H1 (cell line): Measurements from ENCODE around the gene DENND2C. TPM values are rescaled to one million over a fixed set of nuclear protein-coding genes. Genes with fewer than 3 reads are reported as not detected.

Experiments
- CTCF ChIA-PET: fragments of 300-600 bp; sonication (Branson Sonifier 250); formaldehyde crosslinking; loops from one replicate; lab custom pipeline; 2021; ENCODE audit not compliant: partially characterized antibody; lab: Charles Lee
- POLR2A ChIA-PET: fragments of 300-600 bp; sonication (Branson Sonifier 250); formaldehyde crosslinking; loops from one replicate; lab custom pipeline; 2021; ENCODE audit warnings: inconsistent platforms; ENCODE audit not compliant: partially characterized antibody; lab: Charles Lee
- DNase-seq, 2 experiments: peaks; one replicate each; pipeline versions ENCODE4 v3.0.0 to v3.0.0-alpha.2; 2010 to 2022; ENCODE audit warnings: low spot score in 2 of 2, low read depth in 1 of 2, mixed read lengths in 1 of 2
- FAIRE-seq: peaks from 2 replicates; lab custom pipeline; 2011; peaks lifted over from hg19 to GRCh38; lab: Jason Lieb, UNC
- H2AFZ ChIP-seq: 2 replicates; pipeline ENCODE4 v1.8.1; 2012; ENCODE audit warnings: low read length, inconsistent platforms
- H2AK5ac ChIP-seq: 2 replicates; pipeline ENCODE4 v1.6.1; 2013; ENCODE audit warnings: low read depth, low read length
- H2BK120ac ChIP-seq: replicated peaks from 2 replicates; pipeline ENCODE3; 2013; ENCODE audit warnings: low read depth, low read length, inconsistent platforms
- H2BK12ac ChIP-seq: 2 replicates; pipeline ENCODE4 v1.6.1; 2013; ENCODE audit warnings: low read depth, low read length
- H2BK15ac ChIP-seq: 2 replicates; pipeline ENCODE4 v1.6.1; 2013; ENCODE audit warnings: low read length
- H2BK20ac ChIP-seq: 2 replicates; pipeline ENCODE4 v1.6.1; 2013; ENCODE audit warnings: low read length
- H2BK5ac ChIP-seq: 2 replicates; pipeline ENCODE4 v1.6.1; 2013; ENCODE audit warnings: low read depth, low read length
- H3K14ac ChIP-seq: 2 replicates; pipeline ENCODE4 v1.6.1; 2013; ENCODE audit warnings: inconsistent platforms; ENCODE audit not compliant: insufficient read length
- H3K18ac ChIP-seq: 2 replicates; pipeline ENCODE4 v1.6.1; 2013; ENCODE audit warnings: low read length; ENCODE audit errors: extremely low read depth
- H3K23ac ChIP-seq: 2 replicates; pipeline ENCODE4 v1.6.1; 2013; ENCODE audit warnings: inconsistent platforms; ENCODE audit not compliant: insufficient read length
- H3K23me2 ChIP-seq: 2 replicates; pipeline ENCODE4 v1.6.1; 2013; ENCODE audit warnings: low read depth, low read length
- H3K27ac ChIP-seq: 2 replicates; pipeline ENCODE4 v1.6.1; 2011; ENCODE audit warnings: low read depth, low read length, inconsistent platforms
- H3K27me3 ChIP-seq, 4 experiments: replicated peaks in 1 of 4; 1 replicate in 1 of 4; 2 replicates in 3 of 4; pipeline versions ENCODE4 v1.6.1 to v1.8.1; 2011 to 2013; ENCODE audit warnings: low read length in 3 of 4, mild to moderate bottlenecking in 3 of 4, inconsistent platforms in 2 of 4, mixed read lengths in 2 of 4, moderate library complexity in 1 of 4; ENCODE audit not compliant: control insufficient read depth in 3 of 4, insufficient read depth in 3 of 4; ENCODE audit errors: extremely low read depth in 1 of 4
- H3K36me3 ChIP-seq, 4 experiments: 2 replicates each; pipeline versions ENCODE4 v1.6.1 to v1.8.1; 2011 to 2013; ENCODE audit warnings: mild to moderate bottlenecking in 4 of 4, low read length in 3 of 4, moderate library complexity in 2 of 4, control low read depth in 1 of 4, inconsistent platforms in 1 of 4; ENCODE audit not compliant: insufficient read depth in 4 of 4, control insufficient read depth in 2 of 4
- H3K4ac ChIP-seq: replicated peaks from 2 replicates; pipeline ENCODE3; 2013; ENCODE audit warnings: low read length, low read depth, mixed read lengths, inconsistent platforms; ENCODE audit not compliant: insufficient read length
- H3K4me1 ChIP-seq, 4 experiments: replicated peaks in 1 of 4; 1 replicate in 1 of 4; 2 replicates in 3 of 4; pipeline versions ENCODE4 v1.6.1 to v1.8.1; 2011 to 2013; ENCODE audit warnings: low read length in 3 of 4, inconsistent platforms in 2 of 4, mixed read lengths in 1 of 4; ENCODE audit not compliant: insufficient read depth in 4 of 4, control insufficient read depth in 3 of 4
- H3K4me2 ChIP-seq, 2 experiments: 2 replicates each; pipeline versions ENCODE4 v1.6.1 to v1.8.1; 2011 to 2013; ENCODE audit warnings: low read depth in 2 of 2, low read length in 2 of 2, control low read depth in 1 of 2, inconsistent platforms in 1 of 2, mild to moderate bottlenecking in 1 of 2; ENCODE audit not compliant: insufficient read depth in 1 of 2
- H3K4me3 ChIP-seq, 4 experiments: fragments of 200-600, 300-600 bp in 1 of 4; sonication (generic), shearing (Covaris generic), sonication (Bioruptor Twin) in 1 of 4; 2 replicates each; pipeline versions ENCODE4 v1.5.1 to v1.8.1; 2011 to 2016; ENCODE audit warnings: low read length in 4 of 4, low read depth in 3 of 4, control low read depth in 2 of 4, inconsistent platforms in 2 of 4, mild to moderate bottlenecking in 2 of 4, mixed read lengths in 1 of 4, moderate library complexity in 1 of 4; ENCODE audit not compliant: insufficient read depth in 2 of 4; ENCODE audit errors: extremely low read depth in 1 of 4
- H3K56ac ChIP-seq: replicated peaks from 2 replicates; pipeline ENCODE3; 2013; ENCODE audit warnings: low read depth, mild to moderate bottlenecking, mixed read lengths, low read length, inconsistent platforms; ENCODE audit not compliant: insufficient read length
- H3K79me1 ChIP-seq: 2 replicates; pipeline ENCODE4 v1.6.1; 2013; ENCODE audit warnings: low read depth, low read length, control low read depth
- H3K79me2 ChIP-seq, 2 experiments: 2 replicates each; pipeline versions ENCODE4 v1.6.1 to v1.8.1; 2012 to 2013; ENCODE audit warnings: low read length in 2 of 2, mild to moderate bottlenecking in 2 of 2, inconsistent platforms in 1 of 2; ENCODE audit not compliant: insufficient read depth in 2 of 2, control insufficient read depth in 1 of 2
- H3K9ac ChIP-seq, 4 experiments: replicated peaks in 1 of 4; 1 replicate in 1 of 4; 2 replicates in 3 of 4; pipeline versions ENCODE4 v1.6.1 to v1.8.1; 2011 to 2013; ENCODE audit warnings: low read depth in 3 of 4, low read length in 3 of 4, control low read depth in 2 of 4, mild to moderate bottlenecking in 2 of 4, moderate library complexity in 2 of 4, inconsistent platforms in 1 of 4; ENCODE audit errors: extremely low read depth in 1 of 4
- H3K9me3 ChIP-seq, 2 experiments: 2 replicates each; pipeline versions ENCODE4 v1.6.1 to v1.8.1; 2012 to 2013; ENCODE audit warnings: mild to moderate bottlenecking in 2 of 2, moderate library complexity in 2 of 2, control low read depth in 1 of 2, inconsistent platforms in 1 of 2, low read depth in 1 of 2, low read length in 1 of 2, mixed read lengths in 1 of 2; ENCODE audit not compliant: insufficient read depth in 2 of 2
- H4K20me1 ChIP-seq, 2 experiments: replicated peaks in 1 of 2; 2 replicates each; pipeline versions ENCODE3 to v1.8.1; 2011 to 2013; ENCODE audit warnings: inconsistent platforms in 2 of 2, low read length in 2 of 2, mild to moderate bottlenecking in 1 of 2; ENCODE audit not compliant: insufficient read depth in 2 of 2, control insufficient read depth in 1 of 2
- H4K5ac ChIP-seq: 2 replicates; pipeline ENCODE4 v1.6.1; 2013; ENCODE audit warnings: low read length, low read depth, mixed read lengths, inconsistent platforms; ENCODE audit not compliant: insufficient read length
- H4K8ac ChIP-seq: 2 replicates; pipeline ENCODE4 v1.8.0; 2013; ENCODE audit warnings: mild to moderate bottlenecking, moderate library complexity, low read length, inconsistent platforms; ENCODE audit not compliant: insufficient read depth; ENCODE audit errors: extremely low read depth
- H4K91ac ChIP-seq: replicated peaks from 2 replicates; pipeline ENCODE3; 2013; ENCODE audit warnings: low read length, mixed read lengths, inconsistent platforms; ENCODE audit not compliant: insufficient read length
- BACH1 ChIP-seq: IDR thresholded peaks from 2 replicates; pipeline ENCODE4 v1.6.1; 2012; ENCODE audit warnings: low read length, improper control_type of control experiment
- E2F6 ChIP-seq: IDR thresholded peaks from 2 replicates; pipeline ENCODE4 v1.6.1; 2012; ENCODE audit warnings: inconsistent platforms
- HDAC2 ChIP-seq, 2 experiments: fragments of 300-600 bp in 1 of 2; sonication (generic) in 1 of 2; IDR thresholded peaks; 2 replicates each; pipeline ENCODE4 v1.6.1; 2011 to 2012; ENCODE audit warnings: low read depth in 2 of 2, low read length in 2 of 2, mild to moderate bottlenecking in 2 of 2, moderate library complexity in 2 of 2, borderline replicate concordance in 1 of 2, inconsistent platforms in 1 of 2
- JUND ChIP-seq: IDR thresholded peaks from 2 replicates; pipeline ENCODE4 v1.6.1; 2011; ENCODE audit warnings: mild to moderate bottlenecking, improper control_type of control experiment, low read length
- KDM4A ChIP-seq: IDR thresholded peaks from one replicate; pipeline ENCODE4 v1.7.1; 2012; ENCODE audit warnings: low read depth, mild to moderate bottlenecking, moderate library complexity, low read length, inconsistent platforms; ENCODE audit not compliant: severe bottlenecking
- RAD21 ChIP-seq, 2 experiments: IDR thresholded peaks in 1 of 2; conservative IDR thresholded peaks in 1 of 2; 2 replicates each; pipeline ENCODE4 v1.6.1; 2011; ENCODE audit warnings: low read depth in 2 of 2, low read length in 2 of 2, improper control_type of control experiment in 1 of 2, inconsistent platforms in 1 of 2, mild to moderate bottlenecking in 1 of 2, moderate library complexity in 1 of 2
- RFX5 ChIP-seq: IDR thresholded peaks from 2 replicates; pipeline ENCODE4 v1.6.1; 2011; ENCODE audit warnings: low read depth, low read length, improper control_type of control experiment, borderline replicate concordance
- SAP30 ChIP-seq: fragments of 300-600 bp; sonication (generic); IDR thresholded peaks from 2 replicates; pipeline ENCODE4 v1.7.1; 2012; ENCODE audit warnings: low read length, moderate library complexity, mild to moderate bottlenecking, inconsistent platforms; ENCODE audit not compliant: insufficient read depth, insufficient replicate concordance
- SIN3A ChIP-seq, 2 experiments: IDR thresholded peaks in 1 of 2; conservative IDR thresholded peaks in 1 of 2; 2 replicates each; pipeline ENCODE4 v1.6.1; 2011 to 2012; ENCODE audit warnings: low read length in 2 of 2, improper control_type of control experiment in 1 of 2, low read depth in 1 of 2, mild to moderate bottlenecking in 1 of 2
- SIX5 ChIP-seq: IDR thresholded peaks from 2 replicates; pipeline ENCODE4 v1.6.1; 2011; ENCODE audit warnings: mild to moderate bottlenecking, low read depth, low read length
- SUZ12 ChIP-seq: fragments of 200-600 bp; sonication (generic); IDR thresholded peaks from 2 replicates; pipeline ENCODE4 v1.6.1; 2012; ENCODE audit warnings: mild to moderate bottlenecking, inconsistent platforms, low read length, moderate library complexity, mixed read lengths
- WGBS, 2 experiments: shearing (Covaris generic) in 1 of 2; methylation state at CpG; one replicate each; pipeline versions ENCODE4 v1.1.6 to v1.1.7; 2013 to 2015; ENCODE audit warnings: low lambda C conversion rate in 2 of 2, mixed read lengths in 2 of 2, inconsistent platforms in 1 of 2, low coverage in 1 of 2, missing lambda C conversion rate in 1 of 2; ENCODE audit not compliant: insufficient replicate concordance in 2 of 2, insufficient coverage in 1 of 2, insufficient read length in 1 of 2; ENCODE audit errors: extremely low coverage in 1 of 2, missing lambda C conversion rate in 1 of 2; 5-methylcytosine and 5-hydroxymethylcytosine counted together
- polyA plus RNA-seq, 7 experiments: library from polyadenylated mRNA; depleted of rRNA in 3 of 7; stranded (reverse) in 5 of 7; unstranded in 2 of 7; fragments of >200 nt in 5 of 7; fragments of 200-250 nt in 2 of 7; gene quantifications; 1 replicate in 5 of 7; 2 replicates in 1 of 7; 4 replicates in 1 of 7; pipeline versions ENCODE4 v1.2.1 to v1.2.3, GENCODE V29; 2011 to 2013; ENCODE audit warnings: missing spikeins in 2 of 7, mixed read lengths in 2 of 7
- total RNA-seq: library from RNA; stranded (reverse); fragmentation: NEBNext Ultra II Directional; extraction: Animal tissue kit (Norgen Biotek cat#: 25700); gene quantifications from 2 replicates; pipeline ENCODE4 v1.2.1, GENCODE V29; 2021

Gene DENND2C
- total and polyA plus RNA-seq, 2 of the 8 experiments (the other 6 are each of a cell fraction or from before 2014, with no cell fraction given), result 1.8 to 5.5 TPM

- WGBS, 2 experiments, result 79 to 100% methylated on average over 2 to 3 of the region's 3 CpGs
- no peaks in the 10 kb centered on the region for H4K20me1 ChIP-seq
These were observed 2.9 kb downstream of the DENND2C start for GRCh38 chr1:114666954-114667353.

More at GRCh38 chr1:114666954-114667353, 2.9 kb downstream of the DENND2C start:
- Histone ChIP-seq H3K4me2 (no peak overlapping the region), H3K27me3 (peaks cover 0 to 4% (median 2%) of the 10 kb centered on the region in 4 experiments; a peak in 2 of 7 replicates), H2AK5ac (no peak overlapping the region), H3K18ac (no peak overlapping the region), H3K14ac (no peak overlapping the region), H3K4me1 (peaks cover 0 to 4% (median 1%) of the 10 kb centered on the region in 4 experiments; a peak in 1 of 7 replicates), H2BK5ac (no peak overlapping the region), H3K9ac (no peak overlapping the region), H2BK20ac (no peak overlapping the region), H2BK15ac (no peak overlapping the region), H3K23me2 (peaks cover 10% of the 10 kb centered on the region), H3K4me3 (no peak overlapping the region), H3K4ac (no peak overlapping the region), H3K79me2 (no peaks in the 10 kb centered on the region), H2BK12ac (no peak overlapping the region), H3K36me3 (no peaks in the 10 kb centered on the region), H4K91ac (no peak overlapping the region), H4K8ac (no peak overlapping the region), H3K79me1 (no peaks in the 10 kb centered on the region), H4K5ac (no peak overlapping the region), H3K23ac (no peak overlapping the region), H2AFZ (no peak overlapping the region), H3K56ac (no peak overlapping the region), H3K27ac (no peak overlapping the region), H2BK120ac (no peak overlapping the region), H3K9me3 (no peaks in the 10 kb centered on the region)
- FAIRE-seq (no peak), DNase-seq (no peak)
- POLR2A ChIA-PET, result interaction anchor here (1.2 kb wide), 1 partner anchor 49 kb away, joined by 3 read pairs; no protein-coding TSS in a partner anchor
- TF ChIP-seq HDAC2 (IDR thresholded peaks at IDR 0.05; ENCODE audit: borderline replicate concordance in 1 of 2, low read depth in 2 of 2, low read length in 2 of 2) (no peak), E2F6 (no peak), RFX5 (no peak), SIN3A (conservative IDR thresholded peaks at IDR 0.05 in 1 of 2, IDR thresholded peaks at IDR 0.05 in 1 of 2; ENCODE audit: low read depth in 1 of 2, low read length in 2 of 2) (no peak), KDM4A (no peak), JUND (no peak), SUZ12 (no peak), SAP30 (no peak), SIX5 (no peak), RAD21 (IDR thresholded peaks at IDR 0.05 in 1 of 2, conservative IDR thresholded peaks at IDR 0.05 in 1 of 2; ENCODE audit: low read depth in 2 of 2, low read length in 2 of 2) (no peak), BACH1 (no peak)
- CTCF ChIA-PET, result no interaction called here
